Aorta (tissue), 5 donors: ENCODE data around the gene ACVR1B. TPM values are rescaled to one million over a fixed set of nuclear protein-coding genes. Genes with fewer than 3 reads are reported as not detected.
A peak's percentile ranks its signal among the peaks of the same experiment; 100 is the strongest.

Experiments
- ATAC-seq: fragments of 200-7000 bp; cut with Tn5 transposase; one replicate; pipeline ENCODE4 v1.9.1; 2022; ENCODE audit warnings: moderate library complexity; ENCODE audit not compliant: low FRiP score
- DNase-seq, 2 donors: peaks; one replicate each; pipeline ENCODE4 v3.0.0-alpha.2; 2020
- H3K27ac ChIP-seq, 2 donors: one replicate each; pipeline ENCODE4 v1.5.1; 2013; ENCODE audit warnings: low read length in 2 of 2, mild to moderate bottlenecking in 2 of 2, moderate library complexity in 2 of 2, control low read depth in 1 of 2, inconsistent platforms in 1 of 2, low read depth in 1 of 2
- H3K27me3 ChIP-seq, 2 donors: one replicate each; pipeline ENCODE4 v1.6.1; 2013; ENCODE audit warnings: control low read depth in 1 of 2, low read length in 1 of 2, mild to moderate bottlenecking in 1 of 2, moderate library complexity in 1 of 2; ENCODE audit not compliant: insufficient read depth in 2 of 2, control insufficient read depth in 1 of 2
- H3K36me3 ChIP-seq, 2 donors: one replicate each; pipeline ENCODE4 v1.6.1; 2013; ENCODE audit warnings: control low read depth in 1 of 2, low read length in 1 of 2, mild to moderate bottlenecking in 1 of 2; ENCODE audit not compliant: insufficient read depth in 2 of 2, control insufficient read depth in 1 of 2
- H3K4me1 ChIP-seq, 2 donors: one replicate each; pipeline ENCODE4 v1.6.1; 2013; ENCODE audit warnings: low read length in 2 of 2, control low read depth in 1 of 2, mild to moderate bottlenecking in 1 of 2, moderate library complexity in 1 of 2; ENCODE audit not compliant: insufficient read depth in 2 of 2, control insufficient read depth in 1 of 2
- H3K4me3 ChIP-seq, 2 donors: one replicate each; pipeline ENCODE4 v1.5.1; 2013; ENCODE audit warnings: low read length in 2 of 2, control low read depth in 1 of 2, mild to moderate bottlenecking in 1 of 2
- H3K9me3 ChIP-seq: one replicate; pipeline ENCODE4 v1.6.1; 2013; ENCODE audit warnings: mild to moderate bottlenecking, low read length; ENCODE audit not compliant: control insufficient read depth
- WGBS, 2 donors: extraction: QIAGEN DNeasy Blood & Tissue Kit; methylation state at CpG; one replicate each; pipeline ENCODE4 v1.1.7; 2013; 5-methylcytosine and 5-hydroxymethylcytosine counted together
- intact Hi-C, 2 donors: fragments of 100-400 bp; cut with DNase I; formaldehyde crosslinking; loops; one replicate each; pipeline versions ENCODE4 v1.14.2 to v1.15.0; 2022
- polyA plus RNA-seq, 2 donors: library from polyadenylated mRNA; stranded (reverse); fragments of 200-250 nt; gene quantifications; one replicate each; pipeline ENCODE4 v1.2.3, GENCODE V29; 2013
- total RNA-seq, 2 donors: library from RNA; stranded (reverse); fragmentation: NEBNext Ultra II Directional; extraction: Animal tissue kit (Norgen Biotek cat#: 25700); gene quantifications; one replicate each; pipeline ENCODE4 v1.2.1, GENCODE V29; 2021
- donor health status: healthy with polysubstance abuse.
- donor health status: Bipolar disorder and iron deficiency.
- donor health status: DM: no; HTN: no; CAD: no.
- donor health status: DM: no; HTN: no; CAD: no.
- donor health status: DM: yes; HTN: yes; CAD: no.

Gene ACVR1B
- total and polyA plus RNA-seq, 4 donors = 2.3 to 24.5 (median 15.4) TPM

DNA sequence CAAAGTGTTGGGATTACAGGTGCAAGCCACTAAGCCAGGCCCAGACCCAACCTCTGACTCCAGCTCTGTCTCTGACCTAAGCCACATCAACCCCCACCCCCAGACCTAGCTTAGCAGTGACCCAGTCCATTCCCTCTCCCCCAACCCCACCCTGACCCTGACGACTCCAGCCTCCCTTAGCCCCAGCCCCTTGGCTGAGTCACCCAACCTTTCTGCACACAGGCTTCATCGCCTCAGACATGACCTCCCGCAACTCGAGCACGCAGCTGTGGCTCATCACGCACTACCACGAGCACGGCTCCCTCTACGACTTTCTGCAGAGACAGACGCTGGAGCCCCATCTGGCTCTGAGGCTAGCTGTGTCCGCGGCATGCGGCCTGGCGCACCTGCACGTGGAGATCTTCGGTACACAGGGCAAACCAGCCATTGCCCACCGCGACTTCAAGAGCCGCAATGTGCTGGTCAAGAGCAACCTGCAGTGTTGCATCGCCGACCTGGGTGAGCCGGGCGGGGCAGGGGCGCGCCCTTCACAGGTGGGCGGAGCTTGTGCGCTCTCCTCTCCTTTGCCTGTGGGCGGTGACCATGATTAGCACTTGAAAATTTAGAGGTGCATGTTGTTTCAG lies 36.4 kb upstream of the ACVR1B start:
- Histone ChIP-seq H3K27me3 (no peaks in the 10 kb centered on the region), H3K4me3 (no peak overlapping the region), H3K36me3 (no peaks in the 10 kb centered on the region), H3K9me3 (no peaks in the 10 kb centered on the region), H3K4me1 (no peaks in the 10 kb centered on the region), H3K27ac (no peak overlapping the region)
- intact Hi-C loops = no loop called here
- WGBS, 2 donors = 85% methylated on average over 28 of the region's 28 CpGs
- ATAC-seq = no peak
- peak; percentile 44 to 75 for DNase-seq

DNA sequence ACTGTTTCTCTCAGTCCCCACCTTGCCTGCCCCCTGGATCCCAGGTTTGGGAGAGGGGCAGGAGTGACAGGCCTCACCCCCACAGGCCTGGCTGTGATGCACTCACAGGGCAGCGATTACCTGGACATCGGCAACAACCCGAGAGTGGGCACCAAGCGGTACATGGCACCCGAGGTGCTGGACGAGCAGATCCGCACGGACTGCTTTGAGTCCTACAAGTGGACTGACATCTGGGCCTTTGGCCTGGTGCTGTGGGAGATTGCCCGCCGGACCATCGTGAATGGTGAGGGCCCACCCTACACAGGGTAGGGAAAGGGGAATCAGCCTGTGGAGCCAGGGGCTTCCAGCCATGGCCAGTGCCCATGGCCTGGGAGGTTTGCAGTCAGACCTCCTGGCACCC lies 35.5 kb upstream of the ACVR1B start:
- Histone ChIP-seq H3K27ac (no peak overlapping the region), H3K4me1 (no peaks in the 10 kb centered on the region), H3K36me3 (no peaks in the 10 kb centered on the region), H3K27me3 (no peaks in the 10 kb centered on the region), H3K9me3 (no peaks in the 10 kb centered on the region), H3K4me3 (no peak overlapping the region)
- intact Hi-C loops = no loop called here
- DNase-seq (peak in 1 of 2 donors; percentile 62), ATAC-seq (no peak)
- WGBS, 2 donors = 96 to 98% methylated on average over 11 of the region's 11 CpGs

DNA sequence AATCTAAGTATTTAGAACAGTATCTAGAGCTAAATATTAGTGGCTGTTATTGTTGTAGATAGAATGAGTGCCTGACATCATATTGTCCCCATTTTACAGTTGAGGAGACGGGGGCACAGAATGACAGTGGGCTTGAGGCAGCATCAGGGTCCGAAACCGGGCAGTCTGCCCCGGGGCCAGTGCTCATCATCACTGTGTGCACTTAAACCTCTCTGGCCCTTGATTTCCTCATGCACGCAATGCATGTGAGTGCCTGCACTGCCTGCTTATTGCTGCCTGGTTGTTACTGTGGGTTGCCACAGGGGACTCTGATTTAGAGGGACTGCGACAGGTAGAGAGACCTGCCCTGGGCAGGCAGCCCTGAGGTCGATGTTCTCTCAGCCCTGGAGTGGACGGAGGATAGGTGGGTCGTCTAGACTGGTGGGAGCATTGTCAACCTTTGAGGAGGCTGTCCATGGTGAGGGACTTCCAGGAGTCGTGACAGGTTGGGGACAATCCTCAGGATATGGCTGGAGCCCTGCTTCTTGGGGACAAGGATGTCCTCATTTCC lies 34.4 kb upstream of the ACVR1B start:
- H3K36me3 ChIP-seq = no peaks in the 10 kb centered on the region
- no peaks in the 10 kb centered on the region for H3K27me3 ChIP-seq
- no peaks in the 10 kb centered on the region for H3K9me3 ChIP-seq
- no peaks in the 10 kb centered on the region for H3K4me1 ChIP-seq
- H3K27ac ChIP-seq = no peak overlapping the region
- no peak overlapping the region for H3K4me3 ChIP-seq
- ATAC-seq = no peak
- peak; percentile 17 to 66 for DNase-seq
- WGBS, 2 donors = 89 to 92% methylated on average over 10 of the region's 10 CpGs
- intact Hi-C loops = no loop called here

DNA sequence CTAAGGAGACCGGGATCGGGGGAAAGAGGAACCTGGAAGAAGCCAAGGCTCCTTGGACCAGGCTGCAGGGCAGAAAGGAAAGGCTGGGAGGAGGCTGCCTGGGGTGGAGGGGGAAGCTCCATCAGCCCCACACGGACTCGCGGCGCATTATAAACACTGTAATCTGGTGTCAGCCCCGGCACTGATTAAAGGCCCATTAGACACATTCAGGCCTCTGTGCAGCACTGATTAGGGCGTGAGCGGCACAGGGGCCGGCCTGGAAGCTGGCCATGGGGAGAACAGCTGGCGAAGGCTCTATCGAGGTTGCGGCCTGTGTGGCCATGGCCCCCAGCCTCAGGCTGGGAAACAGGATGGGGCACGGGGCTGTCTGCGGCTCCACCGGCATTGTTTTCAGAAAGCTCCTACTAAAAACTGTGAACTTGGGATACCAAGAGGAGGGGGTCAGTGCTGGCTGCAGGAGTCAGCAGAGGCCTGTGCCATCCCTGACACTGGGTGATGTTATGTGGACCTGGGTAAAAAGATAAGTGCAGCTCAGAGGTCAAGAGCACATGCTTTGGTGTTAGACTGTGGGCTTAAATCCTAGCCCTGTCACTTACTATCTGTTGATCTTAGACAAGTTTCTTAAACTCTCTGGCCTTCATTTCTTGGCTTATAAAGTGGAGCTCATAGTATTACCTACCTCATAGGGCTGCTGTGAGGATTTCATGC lies 33.6 kb upstream of the ACVR1B start:
- Histone ChIP-seq H3K9me3 (no peaks in the 10 kb centered on the region), H3K36me3 (no peaks in the 10 kb centered on the region), H3K4me1 (no peaks in the 10 kb centered on the region), H3K27me3 (no peaks in the 10 kb centered on the region), H3K4me3 (no peak overlapping the region), H3K27ac (no peak overlapping the region)
- intact Hi-C loops = no loop called here
- DNase-seq (peak; percentile 32 to 61), ATAC-seq (no peak)
- WGBS, 2 donors = 85 to 87% methylated on average over 16 of the region's 16 CpGs

DNA sequence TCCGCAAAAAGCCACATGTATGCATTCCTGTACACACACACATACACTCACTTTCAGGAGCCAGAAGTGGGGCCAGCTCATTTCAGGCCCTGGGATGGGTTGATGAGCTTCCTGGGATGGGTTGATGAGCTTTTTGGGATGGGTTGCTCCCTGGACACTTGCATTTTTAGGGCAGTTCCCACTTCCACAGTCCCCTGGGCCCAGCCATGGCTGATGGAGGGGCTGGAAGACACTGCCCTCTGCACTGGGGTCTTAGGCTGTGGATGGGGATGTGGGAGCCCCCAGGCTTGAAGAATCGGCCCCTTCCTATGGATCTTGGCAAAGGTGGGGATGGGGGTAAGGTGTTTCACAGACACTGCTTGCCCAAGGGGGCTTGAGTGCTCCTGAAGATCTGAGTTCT lies 31.5 kb upstream of the ACVR1B start:
- Histone ChIP-seq H3K36me3 (no peaks in the 10 kb centered on the region), H3K27ac (no peak overlapping the region), H3K27me3 (no peaks in the 10 kb centered on the region), H3K9me3 (no peaks in the 10 kb centered on the region), H3K4me3 (no peak overlapping the region), H3K4me1 (no peaks in the 10 kb centered on the region)
- ATAC-seq = no peak
- intact Hi-C loops = no loop called here
- 91% methylated on average over 2 of the region's 2 CpGs for WGBS, 2 donors
- DNase-seq = peak; percentile 4 to 19

DNA sequence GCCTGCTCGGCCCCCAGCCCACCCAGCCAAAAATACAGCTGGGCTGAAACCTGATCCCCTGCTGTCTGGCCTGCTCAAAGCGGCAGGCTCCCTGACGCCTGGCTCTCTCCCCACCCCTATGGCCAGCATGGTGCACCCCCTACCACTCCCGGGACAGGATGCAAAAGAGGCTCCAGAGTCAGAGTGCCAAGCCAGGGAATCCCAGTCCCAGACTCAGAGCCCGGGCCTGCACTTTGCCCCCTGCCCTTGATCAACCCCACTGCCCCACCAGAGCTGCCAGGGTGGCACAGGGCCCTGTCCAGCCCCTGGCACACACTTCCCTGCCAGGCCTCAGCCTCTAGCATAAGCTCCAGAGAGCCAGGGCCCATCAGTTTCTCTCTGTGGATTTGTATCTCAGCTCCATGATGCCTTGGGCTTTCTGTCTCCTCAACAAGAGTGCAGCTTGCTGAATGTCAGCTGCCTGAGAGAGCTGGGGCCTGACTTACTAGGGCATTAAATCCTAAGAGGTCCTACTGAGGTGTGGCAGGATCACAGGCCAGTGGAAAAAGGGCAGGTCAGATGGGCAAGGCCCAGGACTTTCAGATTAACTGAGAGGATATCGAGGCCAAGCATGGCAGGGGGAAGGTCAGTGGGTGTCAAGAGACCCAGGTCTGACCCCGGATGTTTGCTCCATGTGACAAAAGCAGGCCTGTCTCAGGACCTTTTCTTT lies 30.3 kb upstream of the ACVR1B start:
- ATAC-seq = no peak
- DNase-seq = peak; percentile 45 to 68
- 71 to 75% methylated on average over 7 of the region's 7 CpGs for WGBS, 2 donors
- Histone ChIP-seq H3K36me3 (no peaks in the 10 kb centered on the region), H3K27me3 (no peaks in the 10 kb centered on the region), H3K4me3 (no peak overlapping the region), H3K27ac (no peak overlapping the region), H3K4me1 (no peaks in the 10 kb centered on the region), H3K9me3 (no peaks in the 10 kb centered on the region)
- intact Hi-C loops = no loop called here

DNA sequence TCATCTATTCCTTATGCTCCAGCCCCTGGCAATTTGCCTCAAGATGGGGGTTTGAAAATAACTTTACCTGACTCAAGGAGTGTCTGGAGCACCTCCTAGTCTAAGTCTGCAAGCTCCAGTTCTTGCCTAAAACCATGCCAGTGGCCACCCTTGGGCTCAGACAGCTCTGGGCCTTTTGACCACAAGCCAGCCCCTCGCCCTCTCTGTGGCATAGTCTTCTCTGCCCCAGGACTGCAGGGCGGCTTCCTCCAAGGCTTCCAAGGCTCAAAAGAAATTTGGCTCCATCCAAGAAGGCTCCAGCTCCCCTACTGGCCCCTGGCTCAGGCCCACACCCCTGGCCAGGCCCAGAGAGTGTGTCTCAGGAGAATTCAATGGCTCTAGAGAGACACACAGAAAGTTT lies 29.4 kb upstream of the ACVR1B start:
- Histone ChIP-seq H3K4me3 (no peak overlapping the region), H3K9me3 (no peaks in the 10 kb centered on the region), H3K27me3 (no peaks in the 10 kb centered on the region), H3K4me1 (no peaks in the 10 kb centered on the region), H3K36me3 (no peaks in the 10 kb centered on the region), H3K27ac (no peak overlapping the region)
- intact Hi-C loops = no loop called here
- DNase-seq = no peak
- ATAC-seq = no peak
- 92 to 94% methylated on average over 2 of the region's 2 CpGs for WGBS, 2 donors

DNA sequence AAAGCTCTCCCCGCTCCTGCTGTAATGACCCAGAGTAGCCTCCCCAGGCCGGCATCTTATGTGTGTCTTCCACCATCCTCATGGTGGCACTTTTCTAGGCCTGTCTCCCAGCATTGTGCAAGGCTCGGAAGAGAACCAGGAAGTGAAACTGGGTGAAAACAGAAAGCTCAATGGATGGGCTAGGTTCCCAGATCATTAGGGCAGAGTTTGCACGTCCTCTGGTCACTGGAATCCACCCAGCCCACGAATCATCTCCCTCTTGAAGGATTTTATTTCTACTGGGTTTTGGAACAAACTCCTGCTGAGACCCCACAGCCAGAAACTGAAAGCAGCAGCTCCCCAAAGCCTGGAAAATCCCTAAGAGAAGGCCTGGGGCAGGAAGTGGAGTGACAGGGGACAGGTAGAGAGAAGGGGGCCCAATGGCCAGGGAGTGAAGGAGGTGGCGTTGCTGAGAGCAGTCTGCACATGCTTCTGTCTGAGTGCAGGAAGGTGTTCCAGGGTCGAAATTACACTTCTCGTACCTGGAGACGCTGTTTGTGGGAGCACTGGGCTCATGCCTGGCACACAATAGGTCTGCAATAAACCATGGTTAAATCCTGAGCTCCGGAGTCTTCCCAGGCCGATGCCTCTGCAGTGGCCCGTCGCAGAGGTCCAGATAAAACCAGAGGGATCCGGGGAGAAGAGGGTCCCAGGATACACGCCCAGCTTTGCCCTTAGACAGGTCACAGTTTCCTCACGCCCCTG lies 28.6 kb upstream of the ACVR1B start:
- no peak overlapping the region for H3K27ac ChIP-seq
- no peaks in the 10 kb centered on the region for H3K36me3 ChIP-seq
- H3K4me3 ChIP-seq = no peak overlapping the region
- no peaks in the 10 kb centered on the region for H3K27me3 ChIP-seq
- DNase-seq (peak in 1 of 2 donors; percentile 73), ATAC-seq (peak; percentile 69)
- no peaks in the 10 kb centered on the region for H3K4me1 ChIP-seq
- no peaks in the 10 kb centered on the region for H3K9me3 ChIP-seq
- 66% methylated on average over 16 of the region's 16 CpGs for WGBS, 2 donors
- intact Hi-C loops = no loop called here
